ENCODE data around the gene DLG2.

Gene DLG2

GRCh38 chr11:83477772-83478171, 2149.4 kb downstream of the DLG2 start:
- H3K27ac ChIP-seq = no peak overlapping the region
- no peak for TF ChIP-seq ZFX (IDR thresholded peaks at IDR 0.05; ENCODE audit: borderline replicate concordance)
- TF ChIP-seq, protein P1, sequence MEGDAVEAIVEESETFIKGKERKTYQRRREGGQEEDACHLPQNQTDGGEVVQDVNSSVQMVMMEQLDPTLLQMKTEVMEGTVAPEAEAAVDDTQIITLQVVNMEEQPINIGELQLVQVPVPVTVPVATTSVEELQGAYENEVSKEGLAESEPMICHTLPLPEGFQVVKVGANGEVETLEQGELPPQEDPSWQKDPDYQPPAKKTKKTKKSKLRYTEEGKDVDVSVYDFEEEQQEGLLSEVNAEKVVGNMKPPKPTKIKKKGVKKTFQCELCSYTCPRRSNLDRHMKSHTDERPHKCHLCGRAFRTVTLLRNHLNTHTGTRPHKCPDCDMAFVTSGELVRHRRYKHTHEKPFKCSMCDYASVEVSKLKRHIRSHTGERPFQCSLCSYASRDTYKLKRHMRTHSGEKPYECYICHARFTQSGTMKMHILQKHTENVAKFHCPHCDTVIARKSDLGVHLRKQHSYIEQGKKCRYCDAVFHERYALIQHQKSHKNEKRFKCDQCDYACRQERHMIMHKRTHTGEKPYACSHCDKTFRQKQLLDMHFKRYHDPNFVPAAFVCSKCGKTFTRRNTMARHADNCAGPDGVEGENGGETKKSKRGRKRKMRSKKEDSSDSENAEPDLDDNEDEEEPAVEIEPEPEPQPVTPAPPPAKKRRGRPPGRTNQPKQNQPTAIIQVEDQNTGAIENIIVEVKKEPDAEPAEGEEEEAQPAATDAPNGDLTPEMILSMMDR (IDR thresholded peaks at IDR 0.05) = no peak

GRCh38 chr11:83475760-83476159, 2151.4 kb downstream of the DLG2 start:
- H3K27ac ChIP-seq = no peak overlapping the region
- TF ChIP-seq, protein P1 (IDR thresholded peaks at IDR 0.05) = no peak

DNA sequence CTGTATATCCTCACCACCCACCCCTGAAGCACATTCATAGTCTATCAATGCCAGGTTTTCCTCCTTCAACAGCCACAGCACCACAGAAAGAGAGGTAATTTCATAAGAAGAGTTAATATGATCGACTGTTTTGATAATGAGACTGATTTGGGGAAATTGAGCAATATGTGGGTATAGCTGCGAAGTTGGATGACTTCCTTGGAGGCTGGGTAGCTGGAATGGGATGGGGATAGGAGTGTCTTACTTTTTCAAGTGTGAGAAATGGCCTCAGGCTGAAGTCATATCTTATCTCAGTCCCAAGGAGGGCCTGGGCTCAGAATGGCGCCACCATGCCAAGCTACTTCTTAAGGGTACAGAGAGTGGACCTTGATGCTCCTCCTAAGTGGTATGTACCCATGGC, 2153.4 kb downstream of the DLG2 start:
- no peak overlapping the region for H3K27ac ChIP-seq
- TF ChIP-seq, protein P1 (IDR thresholded peaks at IDR 0.05) = no peak
- TF ChIP-seq ZFX (IDR thresholded peaks at IDR 0.05; ENCODE audit: borderline replicate concordance) = no peak

DNA sequence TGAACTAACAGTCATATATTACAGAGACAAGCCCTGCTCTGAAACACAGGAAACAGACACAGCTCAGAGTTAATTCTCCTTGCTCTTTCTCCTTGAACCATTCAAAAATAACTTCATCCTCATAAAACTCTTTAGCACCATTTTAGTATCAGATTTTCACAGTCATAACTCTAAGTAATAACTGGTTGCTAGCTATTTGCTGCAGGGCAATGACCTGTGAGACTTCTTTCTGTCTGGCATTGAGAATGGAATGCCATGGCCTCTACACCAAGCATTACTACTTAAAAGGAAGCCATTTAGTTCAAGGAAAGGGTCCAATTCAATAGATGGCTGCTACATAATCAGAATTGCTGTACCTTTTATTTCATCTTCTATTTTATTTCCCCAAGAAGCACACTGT, 2154.3 kb downstream of the DLG2 start:
- no peak overlapping the region for H3K27ac ChIP-seq
- TF ChIP-seq ZFX (IDR thresholded peaks at IDR 0.05; ENCODE audit: borderline replicate concordance) = no peak
- TF ChIP-seq, protein P1 (IDR thresholded peaks at IDR 0.05) = no peak

- H3K27ac ChIP-seq = no peak overlapping the region
- TF ChIP-seq, protein P1 (IDR thresholded peaks at IDR 0.05) = no peak
- TF ChIP-seq ZFX (IDR thresholded peaks at IDR 0.05; ENCODE audit: borderline replicate concordance) = no peak
Measured at GRCh38 chr11:83471831-83472727, 2155.1 kb downstream of the DLG2 start.

DNA sequence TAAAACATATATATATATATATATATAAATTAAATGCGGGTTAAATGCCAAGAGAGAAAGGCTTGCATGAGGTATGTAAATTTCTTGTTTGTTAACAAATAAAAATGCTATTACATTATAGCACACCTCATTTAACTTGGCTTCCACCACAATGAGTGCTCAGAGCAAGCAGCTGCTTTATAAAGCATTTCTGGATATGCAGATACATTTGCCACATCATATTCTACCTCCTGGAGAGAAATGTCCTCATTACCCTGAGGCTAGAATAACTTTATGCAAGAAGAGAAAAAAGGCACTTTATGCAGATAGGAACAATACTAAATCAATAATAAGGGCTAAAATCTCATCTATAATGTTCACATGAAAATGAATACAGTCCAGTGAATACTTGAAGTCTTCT, 2159.3 kb downstream of the DLG2 start:
- no peak for TF ChIP-seq ZFX (IDR thresholded peaks at IDR 0.05; ENCODE audit: borderline replicate concordance)
- TF ChIP-seq, protein P1 (IDR thresholded peaks at IDR 0.05) = no peak
- no peak overlapping the region for H3K27ac ChIP-seq

DNA sequence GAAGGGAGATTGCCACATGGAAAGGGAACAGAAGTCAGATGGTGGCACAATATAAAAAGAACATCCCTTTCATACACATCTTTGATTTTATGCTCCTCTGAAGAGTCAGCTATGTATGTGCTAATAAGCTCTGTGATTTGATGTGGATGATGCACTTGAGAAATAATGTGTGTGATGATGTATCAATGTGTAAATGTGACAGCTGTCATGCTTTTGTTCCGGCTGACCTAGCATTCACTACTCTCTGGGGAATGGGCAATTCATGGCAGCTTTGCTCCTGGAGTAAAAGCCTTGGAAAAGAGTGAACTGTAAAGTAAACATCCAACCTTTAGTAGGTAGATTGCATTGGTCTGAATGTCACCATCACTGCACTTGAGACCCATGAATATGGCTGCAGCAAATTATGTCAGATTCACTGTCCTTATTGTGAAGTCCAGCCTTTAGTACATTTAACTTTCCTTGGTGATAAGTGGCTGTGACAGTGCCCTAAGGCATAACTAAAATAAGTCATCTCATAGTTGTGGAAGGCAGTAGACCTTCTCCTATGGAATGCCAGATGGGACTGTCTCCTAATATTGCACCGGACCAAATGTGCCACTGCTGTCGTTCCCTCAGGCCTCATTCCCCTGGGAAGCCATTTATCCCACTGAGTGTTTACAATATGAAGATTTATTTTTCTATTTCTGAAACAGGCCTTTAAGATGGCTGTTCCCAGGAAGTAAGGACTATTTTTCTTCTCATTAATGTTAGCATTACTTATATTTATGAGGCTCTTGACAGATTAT, 2162.8 kb downstream of the DLG2 start:
- no peak for TF ChIP-seq ZFX (IDR thresholded peaks at IDR 0.05; ENCODE audit: borderline replicate concordance)
- TF ChIP-seq, protein P1 (IDR thresholded peaks at IDR 0.05) = no peak
- H3K27ac ChIP-seq = no peak overlapping the region

All from 22Rv1 (cell line).